ENCODE results near the gene KCTD2. TPM values are rescaled to one million over a fixed set of nuclear protein-coding genes. Genes with fewer than 3 reads are reported as not detected.
A peak's percentile ranks its signal among the peaks of the same experiment; 100 is the strongest.
"Not testable (repeated sequence)": the region's sequence is repeated elsewhere in the genome, so short reads cannot be mapped to it uniquely, and the experiment has no call there.

The KCTD2 gene
- total RNA-seq, 2 experiments from 2014 or later: 16.8 to 19.1 TPM

DNA sequence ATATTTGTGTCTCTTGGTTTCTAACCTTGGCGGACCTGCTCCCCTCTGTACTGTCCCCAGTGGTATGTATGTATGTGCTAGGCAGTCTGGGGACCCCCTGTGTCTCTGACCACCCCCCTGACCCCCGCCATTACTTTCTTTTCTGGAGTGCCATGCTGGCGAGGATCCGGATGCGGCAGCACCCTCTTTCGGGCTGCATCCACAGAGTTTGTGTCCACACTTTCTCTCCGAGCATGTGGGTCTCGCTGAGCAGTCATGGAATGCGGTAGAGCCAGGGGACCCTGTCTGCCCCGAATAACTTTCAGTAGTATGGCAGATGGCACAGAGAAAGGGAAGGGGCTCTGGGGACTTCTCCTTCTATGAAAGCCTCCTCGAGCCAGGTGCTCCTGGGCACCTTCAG lies 17.0 kb downstream of the KCTD2 start:
- peaks cover 10% of the 10 kb centered on the region for H3K36me3 Mint-ChIP-seq
- no peaks in the 10 kb centered on the region for H3K27me3 Mint-ChIP-seq
- H3K27ac Mint-ChIP-seq: no peak overlapping the region
- no peaks in the 10 kb centered on the region for H3K9me3 Mint-ChIP-seq (ENCODE audit: low read depth)
- DNase-seq (no peak), ATAC-seq (no peak)
- H3K4me3 Mint-ChIP-seq: no peak overlapping the region
- peaks cover 25% of the 10 kb centered on the region for H3K4me1 Mint-ChIP-seq
- CTCF ChIA-PET: interaction anchor here (0.9 kb wide), 1 partner anchor 102 kb away, joined by 3 read pairs; no protein-coding TSS in a partner anchor

DNA sequence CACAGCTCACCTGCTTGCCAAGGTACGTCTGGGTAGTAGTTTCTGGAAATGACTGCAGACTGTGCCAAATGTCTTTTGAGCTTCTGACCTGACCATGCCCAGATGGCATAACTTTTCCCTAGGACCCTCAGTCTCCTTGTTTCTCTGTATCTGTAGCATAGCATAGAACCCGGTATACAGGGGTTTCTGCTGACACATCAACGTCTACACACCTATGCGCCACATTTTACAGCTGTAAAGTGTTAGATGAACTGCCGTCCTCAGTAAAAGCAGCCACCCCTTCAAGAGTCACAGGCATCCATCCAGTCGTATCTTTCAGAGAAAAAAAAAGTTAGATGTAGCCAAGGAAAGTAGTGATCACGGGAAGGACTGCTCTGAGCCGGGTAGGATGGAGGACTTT lies 17.4 kb downstream of the KCTD2 start:
- peaks cover 10% of the 10 kb centered on the region for H3K36me3 Mint-ChIP-seq
- H3K4me3 Mint-ChIP-seq: no peak overlapping the region
- H3K4me1 Mint-ChIP-seq: peaks cover 25% of the 10 kb centered on the region
- ATAC-seq (no peak), DNase-seq (no peak)
- no peak overlapping the region for H3K27ac Mint-ChIP-seq
- H3K27me3 Mint-ChIP-seq: no peaks in the 10 kb centered on the region
- no peaks in the 10 kb centered on the region for H3K9me3 Mint-ChIP-seq (ENCODE audit: low read depth)
- CTCF ChIA-PET: interaction anchor here (0.9 kb wide), 1 partner anchor 103 kb away, joined by 3 read pairs; no protein-coding TSS in a partner anchor

DNA sequence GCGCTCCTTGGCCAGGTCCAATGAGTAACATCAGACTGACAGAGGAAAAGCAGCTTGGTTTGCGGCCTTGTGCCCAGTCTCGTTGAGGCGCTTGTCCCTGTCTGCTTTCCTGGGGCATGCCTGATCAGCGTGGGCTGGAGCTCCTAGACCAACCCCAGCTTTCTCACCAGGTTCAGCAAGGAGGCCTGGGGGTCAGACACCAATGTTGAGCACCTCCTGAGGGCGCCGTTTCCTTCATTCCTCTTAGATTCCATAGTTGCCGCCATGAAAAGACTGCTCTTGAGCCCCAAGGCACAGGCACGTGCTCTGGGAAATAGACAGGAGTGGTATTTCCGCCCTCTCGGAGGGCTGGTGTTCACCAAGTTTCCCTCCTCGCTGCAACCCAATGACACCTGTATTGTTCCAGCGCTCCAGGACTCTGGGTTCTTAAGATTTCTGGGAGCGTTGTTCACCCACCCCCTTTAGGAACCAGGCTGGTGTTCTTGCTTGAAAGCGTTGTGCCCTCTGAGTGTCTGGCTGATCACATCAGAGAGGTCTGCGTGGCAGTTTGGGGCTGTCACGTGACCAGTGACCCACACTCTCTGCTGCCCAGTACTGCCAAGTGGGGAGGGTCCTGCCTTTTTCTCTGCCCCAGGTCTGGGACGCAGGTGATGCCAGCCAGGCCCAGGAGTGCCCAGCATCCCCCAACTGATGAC lies 18.0 kb downstream of the KCTD2 start:
- peaks cover 27% of the 10 kb centered on the region for H3K4me1 Mint-ChIP-seq
- no peaks in the 10 kb centered on the region for H3K9me3 Mint-ChIP-seq (ENCODE audit: low read depth)
- peak overlapping the region; percentile 13 for H3K27ac Mint-ChIP-seq
- DNase-seq (no peak), ATAC-seq (no peak)
- CTCF ChIA-PET: interaction anchor here (0.9 kb wide), 1 partner anchor 103 kb away, joined by 3 read pairs; no protein-coding TSS in a partner anchor
- no peak overlapping the region for H3K4me3 Mint-ChIP-seq
- H3K27me3 Mint-ChIP-seq: no peaks in the 10 kb centered on the region
- H3K36me3 Mint-ChIP-seq: peaks cover 9% of the 10 kb centered on the region

GRCh38 chr17:75065562-75066151 lies 18.6 kb downstream of the KCTD2 start:
- H3K4me1 Mint-ChIP-seq: peaks cover 27% of the 10 kb centered on the region
- H3K4me3 Mint-ChIP-seq: no peak overlapping the region
- CTCF ChIA-PET: no interaction called here

GRCh38 chr17:75067856-75068255 lies 20.8 kb downstream of the KCTD2 start:
- peak overlapping the region; percentile 81 for H3K27ac Mint-ChIP-seq
- H3K36me3 Mint-ChIP-seq: peaks cover 3% of the 10 kb centered on the region
- CTCF ChIA-PET: interaction anchor here (1.0 to 4.1 kb wide), 9 partner anchors 8 to 202 kb away, joined by 3 to 15 read pairs (median 4); partner anchors contain the start of genes MRPL58 and SLC16A5
- no peak overlapping the region for H3K4me3 Mint-ChIP-seq
- no peaks in the 10 kb centered on the region for H3K9me3 Mint-ChIP-seq (ENCODE audit: low read depth)
- H3K4me1 Mint-ChIP-seq: peaks cover 25% of the 10 kb centered on the region
- DNase-seq (peak; percentile 74), ATAC-seq (peak; percentile 86)
- no peaks in the 10 kb centered on the region for H3K27me3 Mint-ChIP-seq

More at GRCh38 chr17:75065562-75066151, 18.6 kb downstream of the KCTD2 start:
- Mint-ChIP-seq H3K9me3 (ENCODE audit: low read depth) (no peaks in the 10 kb centered on the region), H3K27me3 (no peaks in the 10 kb centered on the region), H3K27ac (peak overlapping the region; percentile 14), H3K36me3 (peaks cover 6% of the 10 kb centered on the region)
- DNase-seq (no peak), ATAC-seq (no peak)

GRCh38 chr17:75068750-75069149 lies 21.7 kb downstream of the KCTD2 start:
- H3K9me3 Mint-ChIP-seq (ENCODE audit: low read depth): no peaks in the 10 kb centered on the region
- no peak for DNase-seq
- H3K36me3 Mint-ChIP-seq: peaks cover 2% of the 10 kb centered on the region
- CTCF ChIA-PET: interaction anchor here (1.4 to 4.1 kb wide), 6 partner anchors 9 to 134 kb away, joined by 3 to 15 read pairs (median 6); partner anchors contain the start of genes MRPL58 and SLC16A5
- no peak overlapping the region for H3K27ac Mint-ChIP-seq
- H3K27me3 Mint-ChIP-seq: no peaks in the 10 kb centered on the region
- peaks cover 25% of the 10 kb centered on the region for H3K4me1 Mint-ChIP-seq
- no peak for ATAC-seq
- H3K4me3 Mint-ChIP-seq: no peak overlapping the region

GRCh38 chr17:75069783-75070182 lies 22.8 kb downstream of the KCTD2 start:
- Mint-ChIP-seq H3K27ac (no peak overlapping the region), H3K27me3 (no peaks in the 10 kb centered on the region), H3K4me3 (no peak overlapping the region), H3K36me3 (no peaks in the 10 kb centered on the region), H3K4me1 (peaks cover 25% of the 10 kb centered on the region), H3K9me3 (ENCODE audit: low read depth) (no peaks in the 10 kb centered on the region)
- CTCF ChIA-PET: interaction anchor here (0.7 to 4.1 kb wide), 10 partner anchors 8 to 133 kb away, joined by 3 to 15 read pairs (median 4); partner anchors contain the start of gene SLC16A5
- ATAC-seq (no peak), DNase-seq (no peak)

- not testable (repeated sequence) for DNase-seq; H3K36me3 Mint-ChIP-seq; H3K9me3 Mint-ChIP-seq (ENCODE audit: low read depth); H3K27me3 Mint-ChIP-seq; ATAC-seq; H3K4me3 Mint-ChIP-seq; H3K27ac Mint-ChIP-seq
- CTCF ChIA-PET: interaction anchor here (0.8 kb wide), 1 partner anchor 17 kb away, joined by 3 read pairs; no protein-coding TSS in a partner anchor
- H3K4me1 Mint-ChIP-seq: peaks cover 11% of the 10 kb centered on the region
Observed at GRCh38 chr17:75071478-75072271, 24.6 kb downstream of the KCTD2 start.

DNA sequence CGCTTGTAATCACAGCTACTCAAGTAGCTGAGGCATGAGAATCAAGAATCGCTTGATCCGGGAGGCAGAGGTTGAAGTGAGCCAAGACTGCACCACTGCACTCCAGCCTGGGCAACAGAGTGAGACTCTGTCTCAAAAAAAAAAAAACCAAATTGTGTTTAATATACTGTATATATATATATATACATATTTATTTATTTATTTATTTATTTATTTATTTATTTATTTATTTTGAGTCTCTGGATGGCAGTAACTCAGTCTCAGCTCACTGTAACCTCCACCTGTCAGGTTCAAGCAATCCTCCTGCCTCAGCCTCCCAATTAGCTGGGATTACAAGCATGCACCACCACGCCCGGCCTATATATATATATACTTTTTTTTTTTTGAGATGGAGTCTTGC lies 25.9 kb downstream of the KCTD2 start:
- H3K4me1 Mint-ChIP-seq: peaks cover 13% of the 10 kb centered on the region
- not testable (repeated sequence) for ATAC-seq; H3K27ac Mint-ChIP-seq; H3K27me3 Mint-ChIP-seq; DNase-seq; H3K9me3 Mint-ChIP-seq (ENCODE audit: low read depth); H3K36me3 Mint-ChIP-seq; H3K4me3 Mint-ChIP-seq
- CTCF ChIA-PET: interaction anchor here (1.0 to 1.6 kb wide), 2 partner anchors 12 to 41 kb away, joined by 3 to 8 read pairs; no protein-coding TSS in a partner anchor

DNA sequence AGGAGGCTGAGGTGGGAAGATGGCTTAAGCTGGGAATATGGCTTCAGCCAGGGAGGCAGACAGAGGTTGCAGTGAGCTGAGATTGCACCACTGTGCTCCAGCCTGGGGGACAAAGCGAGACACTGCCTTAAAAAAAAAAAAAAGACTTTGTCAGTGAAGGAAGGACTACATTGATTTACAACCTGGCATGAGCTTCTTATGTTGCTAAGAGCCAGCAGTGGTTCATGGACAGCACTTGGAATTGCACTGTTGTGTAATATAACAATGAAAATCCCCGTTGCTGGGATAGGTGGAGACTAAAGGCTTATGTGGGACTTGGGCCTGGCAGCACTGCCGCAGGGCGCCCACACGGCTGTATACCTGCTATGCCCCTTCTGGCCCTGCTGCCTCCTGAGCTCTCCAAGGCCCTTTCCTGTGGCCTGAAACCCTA lies 26.6 kb downstream of the KCTD2 start:
- DNase-seq: no peak
- Mint-ChIP-seq H3K4me1 (peaks cover 15% of the 10 kb centered on the region), H3K36me3 (no peaks in the 10 kb centered on the region), H3K9me3 (ENCODE audit: low read depth) (no peaks in the 10 kb centered on the region), H3K27ac (no peak overlapping the region), H3K27me3 (no peaks in the 10 kb centered on the region), H3K4me3 (no peak overlapping the region)
- CTCF ChIA-PET: interaction anchor here (1.0 to 1.9 kb wide), 5 partner anchors 13 to 128 kb away, joined by 3 to 8 read pairs (median 4); partner anchors contain the start of gene KCTD2
- ATAC-seq: no peak

DNA sequence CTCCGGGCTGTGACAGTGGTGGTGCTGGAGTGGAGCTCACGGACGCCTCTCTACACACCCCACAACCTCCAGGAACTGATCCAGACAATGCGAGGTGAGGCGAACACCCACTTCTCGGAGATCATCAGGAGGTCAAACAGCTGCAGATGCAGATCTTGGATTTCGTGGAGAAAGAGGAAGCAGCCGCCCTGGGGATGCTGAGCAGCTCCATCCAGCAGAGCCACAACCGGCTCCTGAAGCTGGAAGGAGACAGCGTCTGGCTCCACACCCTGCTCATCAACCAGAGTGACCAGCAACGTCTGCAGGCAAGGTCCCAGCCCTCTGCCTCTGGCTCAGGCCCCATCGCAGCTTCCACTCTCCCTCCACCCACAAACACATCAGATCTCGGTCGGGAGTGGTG lies 27.5 kb downstream of the KCTD2 start:
- no peak for DNase-seq
- Mint-ChIP-seq H3K27me3 (no peaks in the 10 kb centered on the region), H3K9me3 (ENCODE audit: low read depth) (no peaks in the 10 kb centered on the region), H3K4me3 (no peak overlapping the region), H3K36me3 (no peaks in the 10 kb centered on the region), H3K4me1 (peaks cover 12% of the 10 kb centered on the region), H3K27ac (no peak overlapping the region)
- no peak for ATAC-seq
- CTCF ChIA-PET: interaction anchor here (1.0 to 1.9 kb wide), 3 partner anchors 39 to 127 kb away, joined by 3 to 6 read pairs (median 4); no protein-coding TSS in a partner anchor

DNA sequence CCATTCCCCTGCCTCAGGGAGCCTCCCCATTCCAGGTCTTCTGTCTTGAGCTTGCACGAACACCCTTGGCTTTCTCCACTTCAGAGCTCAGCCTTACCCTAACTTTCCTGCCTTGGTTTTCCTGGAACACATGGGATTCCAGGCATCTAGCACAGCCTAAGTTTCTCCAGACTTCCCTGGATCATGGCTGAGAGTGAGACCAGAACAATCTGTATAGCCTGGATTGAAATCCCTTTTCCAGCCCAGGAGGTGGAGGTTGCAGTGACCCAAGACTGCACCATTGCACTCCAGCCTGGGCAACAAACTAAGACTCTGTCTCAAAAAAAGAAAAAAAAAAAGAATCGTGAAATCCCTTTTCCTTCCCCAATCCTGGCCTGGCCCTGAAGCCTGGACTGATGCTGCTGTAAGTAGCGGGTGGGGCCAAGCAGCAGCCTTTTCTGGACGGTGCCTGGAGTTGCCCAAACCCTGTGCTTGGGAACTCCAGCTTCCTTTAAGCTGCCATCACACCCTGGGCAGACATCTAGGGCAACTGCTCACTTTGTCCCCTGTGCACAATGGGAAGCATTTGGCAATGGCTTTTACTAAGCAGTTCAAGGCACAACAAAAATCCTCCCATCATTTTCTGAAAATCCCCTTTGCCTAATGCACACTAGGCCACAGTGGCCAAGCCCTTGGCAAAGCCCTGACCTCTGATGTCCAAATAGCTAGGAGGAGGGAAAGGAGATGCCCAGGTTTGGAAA lies 28.7 kb downstream of the KCTD2 start:
- CTCF ChIA-PET: interaction anchor here (0.9 kb wide), 1 partner anchor 38 kb away, joined by 3 read pairs; no protein-coding TSS in a partner anchor
- Mint-ChIP-seq H3K4me1 (peaks cover 10% of the 10 kb centered on the region), H3K36me3 (no peaks in the 10 kb centered on the region), H3K27me3 (no peaks in the 10 kb centered on the region), H3K27ac (no peak overlapping the region), H3K4me3 (no peak overlapping the region), H3K9me3 (ENCODE audit: low read depth) (no peaks in the 10 kb centered on the region)
- ATAC-seq (no peak), DNase-seq (no peak)
